Measurements from ENCODE around the gene ZNF385B.

ZNF385B gene

DNA sequence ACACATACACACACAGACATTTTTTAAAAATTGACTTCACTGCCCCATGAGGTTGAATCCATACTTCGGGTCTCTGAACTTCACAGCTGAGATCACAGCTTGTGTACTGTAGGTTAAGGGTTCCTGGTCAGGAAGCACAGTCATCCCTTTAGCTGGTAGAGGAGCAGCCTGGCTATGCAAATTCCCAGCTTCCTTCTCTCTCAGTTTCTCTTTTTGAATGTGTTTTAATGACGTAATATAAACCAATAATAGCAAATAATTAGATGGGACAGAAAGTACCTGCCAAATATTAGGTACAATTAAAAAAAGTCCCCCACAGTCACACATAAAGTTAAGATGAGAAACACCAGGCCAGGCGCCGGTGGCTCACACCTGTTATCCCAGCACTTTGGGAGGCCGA lies 178.7 kb downstream of the ZNF385B start:
- no peak for DNase-seq (ENCODE audit: low read depth)

DNA sequence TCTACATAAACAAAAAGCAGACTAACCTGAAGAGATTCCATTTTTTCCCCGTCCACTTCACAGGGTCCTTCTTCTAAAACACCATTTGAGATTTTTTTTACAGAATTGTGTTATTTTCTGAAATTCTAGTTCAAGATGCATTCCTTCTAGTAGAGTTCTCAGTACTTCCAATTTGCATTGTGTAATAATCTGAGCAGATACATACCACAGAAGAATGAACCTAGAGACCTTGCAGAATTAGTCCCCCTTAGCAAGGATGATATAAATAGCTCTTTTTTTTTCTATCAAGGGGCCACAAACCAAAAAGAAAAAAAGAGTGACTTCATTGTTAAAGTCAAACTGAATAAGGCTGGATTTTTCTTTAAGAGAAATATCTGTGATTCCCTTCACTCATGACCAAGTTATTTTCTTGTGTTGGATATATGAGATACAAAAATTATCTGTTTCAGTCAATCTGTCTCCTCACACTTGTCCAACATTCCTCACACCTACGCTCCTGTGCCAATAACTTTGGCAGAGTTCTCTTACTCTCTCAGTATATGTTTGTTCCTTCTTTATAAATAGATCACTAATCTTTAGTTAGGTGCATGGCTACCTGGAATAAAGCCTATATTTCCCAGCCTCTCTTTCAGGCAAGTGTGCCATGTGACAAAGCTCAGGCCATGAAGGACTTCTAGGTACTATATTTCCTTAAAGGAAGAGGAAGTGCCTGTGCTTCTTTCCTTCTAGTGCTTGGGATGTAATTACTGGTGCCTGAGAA lies 183.5 kb downstream of the ZNF385B start:
- no peak for DNase-seq (ENCODE audit: low read depth)

DNA sequence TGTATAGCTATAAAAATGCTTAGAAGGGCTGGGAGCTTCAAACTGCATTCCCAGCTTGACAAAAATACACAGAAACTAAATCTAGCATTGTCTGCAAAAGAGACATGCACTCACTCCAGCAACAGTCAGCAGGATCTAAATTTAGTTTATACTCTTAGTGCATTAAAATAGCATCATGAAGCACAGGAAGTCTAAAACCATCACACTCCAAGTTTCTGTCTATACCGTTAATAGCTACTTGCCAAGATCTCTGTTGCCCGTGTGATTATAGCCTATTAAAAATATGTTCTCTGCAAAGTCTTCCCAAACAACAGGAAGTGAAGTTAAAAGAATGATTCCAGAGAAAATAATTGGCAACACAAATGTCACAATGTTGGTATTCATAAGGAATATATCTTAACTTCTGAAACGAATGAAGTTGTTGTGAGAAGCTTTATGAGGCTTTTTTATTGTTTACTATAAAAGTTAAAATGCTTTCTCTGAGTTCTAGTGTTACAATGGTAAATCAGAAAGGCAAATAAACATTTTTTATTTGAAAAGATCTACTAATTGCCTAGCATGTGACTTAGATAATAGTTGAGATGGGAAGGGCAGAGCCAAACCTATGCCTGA lies 184.2 kb downstream of the ZNF385B start:
- no peak for DNase-seq (ENCODE audit: low read depth)

DNA sequence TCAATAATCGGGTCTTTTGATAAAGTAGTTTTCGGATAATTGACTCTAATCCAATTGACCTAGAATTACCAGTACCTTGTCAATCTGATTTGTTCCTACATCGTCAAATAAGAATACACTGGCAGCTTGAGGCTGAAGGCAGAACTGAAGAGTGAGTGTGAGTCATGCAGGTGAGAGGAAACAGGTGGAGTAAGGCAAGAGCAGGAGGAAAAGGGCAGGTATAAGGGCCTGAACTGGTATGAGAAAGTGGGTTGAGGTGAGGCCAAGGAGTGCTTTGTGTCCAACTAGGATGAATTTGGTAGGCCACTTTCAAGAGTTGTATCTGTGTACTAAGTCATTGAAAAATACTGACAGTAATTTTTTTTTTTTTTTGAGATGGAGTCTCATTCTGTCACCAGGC lies 186.0 kb downstream of the ZNF385B start:
- DNase-seq (ENCODE audit: low read depth) = no peak

DNA sequence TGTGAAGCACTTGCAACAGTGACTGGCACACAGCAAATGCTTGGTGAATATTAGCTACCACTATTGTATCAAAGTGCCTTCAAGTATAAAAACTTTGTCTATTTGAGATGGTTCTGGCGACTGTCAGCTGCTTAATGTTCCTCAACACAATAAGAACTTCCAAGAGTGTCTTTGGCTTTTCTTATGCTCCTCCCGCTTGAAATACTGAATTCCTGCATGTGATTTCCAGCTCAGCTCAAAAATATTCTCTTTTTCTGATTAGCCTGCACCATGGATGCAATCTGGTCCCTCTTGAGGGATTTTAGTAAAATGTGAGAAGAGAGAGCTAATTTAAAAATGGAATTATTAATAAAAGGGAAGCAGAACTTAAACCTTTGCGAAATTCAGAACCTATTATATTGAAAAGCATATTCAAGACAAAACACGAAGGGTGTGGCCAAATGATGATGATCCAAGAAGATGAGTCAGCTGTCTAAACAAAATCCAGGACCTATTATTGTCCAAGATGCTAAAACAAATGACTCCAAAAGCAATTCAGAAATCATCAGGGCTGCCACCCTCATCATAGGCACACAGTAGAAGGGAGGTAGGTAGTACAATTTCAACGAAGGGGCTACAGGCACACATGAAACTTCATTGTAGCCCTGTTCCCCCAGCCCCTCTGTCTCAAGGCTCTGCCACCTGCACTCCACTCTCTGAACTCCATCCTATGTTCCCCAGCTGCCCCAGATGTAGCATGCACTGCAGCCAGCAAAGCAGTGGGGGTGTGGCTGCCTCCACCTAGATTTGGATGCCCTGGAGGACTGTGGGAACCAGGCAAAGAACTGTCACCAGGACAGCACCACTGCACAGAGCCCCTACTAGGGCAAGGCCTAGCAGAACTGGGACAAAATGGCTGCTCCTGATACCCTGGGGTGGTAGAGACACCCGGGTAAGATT lies 190.1 kb downstream of the ZNF385B start:
- DNase-seq (ENCODE audit: low read depth) = no peak

DNA sequence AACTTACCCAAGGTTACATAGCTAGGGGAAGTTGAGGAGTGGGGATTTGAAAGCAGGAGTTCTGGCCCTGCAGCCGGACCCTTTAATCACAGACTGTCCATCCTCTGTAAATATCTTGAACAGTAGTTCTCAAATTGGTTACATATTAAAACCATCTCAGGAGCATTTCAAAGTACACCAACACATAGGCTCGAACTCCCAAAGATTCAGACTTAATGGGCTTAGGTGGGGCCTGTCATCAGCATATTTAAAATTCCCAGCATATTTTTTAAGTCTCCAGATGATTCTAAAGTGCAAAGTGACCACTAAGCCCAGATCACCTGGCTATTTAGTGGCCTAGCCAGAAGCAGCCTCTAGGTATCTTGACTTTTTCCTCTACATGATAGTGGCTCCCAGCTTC lies 192.2 kb downstream of the ZNF385B start:
- DNase-seq (ENCODE audit: low read depth) = no peak

DNA sequence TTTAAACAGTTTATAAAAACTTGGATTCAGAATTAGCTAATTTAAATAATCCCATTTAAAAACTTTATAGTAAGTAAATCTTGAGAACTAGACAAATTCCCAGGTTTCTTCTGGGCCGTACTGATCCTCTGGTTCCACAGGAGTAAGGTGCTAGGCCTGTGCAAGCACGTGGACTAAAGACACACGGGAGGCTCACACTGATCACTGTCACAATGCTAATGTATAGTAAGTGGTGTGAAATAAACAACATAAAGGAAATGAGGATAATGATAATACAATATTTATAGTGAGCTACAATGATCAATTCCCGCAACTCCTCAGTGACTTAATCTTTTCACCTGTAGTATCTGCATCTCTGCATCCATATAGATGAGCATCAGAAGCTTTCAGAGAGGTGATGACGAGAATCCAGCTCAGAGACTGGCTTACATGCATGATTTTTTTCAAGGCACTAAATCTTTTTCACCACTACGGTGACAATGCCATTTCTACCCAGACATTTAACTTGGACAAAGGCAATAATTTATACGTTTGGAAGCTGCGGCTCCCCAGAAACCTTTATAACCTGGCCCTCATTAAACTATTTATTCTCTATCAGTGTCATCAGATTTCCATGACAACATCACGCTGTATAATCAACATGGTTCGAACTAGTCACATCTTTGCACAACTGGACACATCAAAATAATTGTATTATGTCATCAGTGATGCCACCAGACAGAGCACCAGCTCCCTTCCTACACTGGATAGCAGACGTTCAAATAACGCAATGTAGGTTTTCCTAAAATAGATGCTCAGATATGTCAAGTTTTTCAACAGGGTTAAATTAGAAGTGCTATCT lies 196.2 kb downstream of the ZNF385B start:
- no peak for DNase-seq (ENCODE audit: low read depth)

DNA sequence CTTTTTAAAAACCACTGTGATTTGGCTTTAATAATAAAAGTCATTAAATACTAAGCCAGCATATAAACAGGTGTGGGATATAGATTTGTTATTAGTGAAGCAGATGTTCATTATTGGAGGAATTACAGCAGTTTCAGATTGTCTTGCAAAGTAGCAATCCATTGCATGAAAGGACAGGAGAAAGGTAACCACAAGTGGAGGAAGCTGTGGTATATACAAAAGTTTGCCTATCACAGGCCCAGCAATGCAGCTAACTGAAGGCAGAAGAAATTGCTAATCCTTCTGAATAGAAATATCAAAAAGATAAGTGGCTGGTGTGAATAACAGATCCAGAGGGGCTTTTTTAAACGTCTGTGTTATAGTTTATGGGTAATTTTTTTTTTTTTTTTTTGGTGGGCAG lies 199.4 kb downstream of the ZNF385B start:
- DNase-seq (ENCODE audit: low read depth) = no peak

DNA sequence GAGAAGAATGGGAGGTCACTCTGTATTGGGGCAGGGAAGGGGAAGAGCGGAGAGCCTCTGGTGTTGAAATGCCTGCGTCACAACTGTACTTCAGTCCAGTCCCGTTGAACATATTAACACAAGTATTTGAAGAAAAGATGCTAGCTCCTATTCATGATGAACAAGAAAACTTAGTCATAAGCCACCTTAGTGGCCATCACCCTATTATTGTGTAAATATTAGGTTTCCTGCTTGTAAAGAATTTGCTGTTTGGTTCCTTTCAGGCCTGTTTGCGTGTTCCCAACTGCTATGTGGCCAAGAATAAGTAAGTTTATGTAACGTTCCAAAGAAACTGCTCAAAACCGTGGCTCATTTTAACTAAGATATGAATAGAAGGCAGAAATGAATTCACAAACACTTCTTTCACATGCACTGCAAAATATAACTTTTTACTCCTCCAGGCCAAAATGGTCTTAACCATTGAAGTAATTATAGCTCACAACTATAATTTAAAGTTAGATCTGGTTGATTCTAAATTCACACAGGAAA lies 204.3 kb downstream of the ZNF385B start:
- no peak for DNase-seq (ENCODE audit: low read depth)

DNA sequence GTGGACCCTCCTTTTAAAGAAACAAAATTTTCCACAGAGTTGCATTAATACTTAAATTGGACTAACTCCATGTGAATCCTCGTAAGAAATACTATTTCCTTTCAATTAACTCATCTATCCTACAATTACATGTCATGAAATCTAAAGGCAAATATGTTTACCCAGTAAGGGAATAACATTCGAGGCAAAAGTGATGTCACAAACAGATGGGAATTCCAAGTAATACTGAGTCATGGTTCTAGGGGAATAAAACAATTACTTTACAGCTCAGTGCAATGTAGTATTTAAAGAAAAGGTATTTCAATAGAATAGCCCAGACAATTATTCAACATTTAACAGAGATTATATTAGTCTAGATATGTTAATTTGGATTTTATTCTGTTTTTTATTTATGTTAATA lies 205.8 kb downstream of the ZNF385B start:
- no peak for DNase-seq (ENCODE audit: low read depth)

DNA sequence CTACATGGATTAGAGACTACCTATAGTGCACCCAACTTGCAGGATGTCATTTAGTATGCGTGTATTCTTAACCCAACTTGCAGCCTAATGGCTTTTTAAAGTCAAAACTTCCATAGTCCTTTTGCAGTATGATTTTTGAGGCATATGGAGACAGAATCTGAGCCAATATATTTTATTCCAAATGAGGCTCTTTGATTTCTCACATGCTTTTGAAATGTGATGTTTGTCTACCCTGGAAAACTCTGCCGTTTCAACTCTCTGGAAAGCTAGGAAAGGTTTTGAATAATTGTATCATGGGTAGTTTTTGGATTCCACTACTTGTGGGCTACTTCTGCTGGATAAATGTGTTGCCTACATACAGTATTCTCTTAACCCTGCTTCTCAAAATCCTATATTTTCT lies 206.6 kb downstream of the ZNF385B start:
- DNase-seq (ENCODE audit: low read depth) = no peak

DNA sequence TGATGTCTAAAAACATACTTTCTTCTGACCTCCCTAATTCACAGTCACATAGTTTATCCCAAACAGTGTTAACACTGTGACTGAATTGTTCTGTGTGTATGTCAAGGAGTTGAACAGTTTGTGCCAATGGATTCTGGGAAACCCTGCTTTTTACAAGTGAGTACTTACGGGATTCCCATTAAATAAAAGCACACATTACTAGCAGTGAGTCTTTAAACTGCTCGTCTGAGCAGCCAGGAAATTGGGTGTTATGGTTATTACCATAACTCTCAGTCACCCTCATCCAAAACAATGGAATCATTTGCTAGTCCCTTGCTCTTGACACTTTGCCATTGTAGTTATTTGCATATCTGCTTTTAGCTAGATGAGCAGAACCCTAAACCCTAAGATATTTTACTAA lies 209.1 kb downstream of the ZNF385B start:
- DNase-seq (ENCODE audit: low read depth) = no peak

DNA sequence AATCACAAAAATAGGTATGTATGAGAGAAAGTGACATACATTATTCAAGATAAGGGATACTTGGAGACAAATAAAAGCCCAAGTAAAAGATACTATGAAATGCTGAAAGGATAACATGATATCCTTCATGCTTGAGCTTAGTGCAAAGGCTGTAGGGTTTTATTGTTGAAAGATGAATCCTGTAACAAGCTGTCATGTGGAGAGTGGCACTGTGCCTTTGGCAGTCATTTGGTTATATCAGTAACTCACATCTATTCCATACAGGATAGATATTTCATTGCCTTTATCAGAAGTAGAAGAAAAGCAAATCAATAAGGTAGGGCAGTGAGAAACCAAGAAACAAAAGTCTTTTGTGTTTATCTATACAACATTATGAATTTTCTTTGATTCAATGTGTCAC lies 211.0 kb downstream of the ZNF385B start:
- DNase-seq (ENCODE audit: low read depth) = no peak

DNA sequence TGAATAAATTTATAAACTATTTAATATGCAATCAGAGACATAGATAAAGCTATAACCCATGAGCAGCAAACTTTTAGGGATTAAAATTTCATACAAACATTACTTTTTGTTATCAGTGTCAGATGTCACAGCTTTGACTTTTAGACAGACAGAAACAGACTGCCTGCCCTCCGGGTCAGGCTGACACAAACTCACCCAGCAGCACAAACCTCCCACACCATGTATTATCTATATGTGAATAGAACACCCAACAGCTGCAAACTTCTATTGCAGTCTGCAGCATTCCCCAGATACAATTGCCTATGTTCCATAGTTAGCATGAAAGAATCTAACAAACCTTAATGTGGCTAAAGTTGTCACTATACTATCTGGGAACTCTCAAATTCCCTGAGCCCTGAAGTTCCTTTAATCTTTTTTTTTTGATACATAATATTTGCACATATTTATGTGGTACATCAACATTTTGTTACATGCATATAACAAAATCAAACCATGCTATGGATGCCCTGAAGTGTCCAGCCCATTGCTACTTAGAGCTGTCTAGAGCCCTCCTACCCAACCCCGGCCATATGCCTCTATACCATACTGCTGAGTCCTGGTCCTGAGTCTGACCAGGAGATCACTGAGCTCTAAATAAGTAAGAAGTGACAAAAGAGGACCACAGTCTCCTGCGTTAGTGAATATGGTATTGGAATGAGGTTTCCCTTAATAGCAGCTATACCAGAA lies 214.4 kb downstream of the ZNF385B start:
- no peak for DNase-seq (ENCODE audit: low read depth)

DNA sequence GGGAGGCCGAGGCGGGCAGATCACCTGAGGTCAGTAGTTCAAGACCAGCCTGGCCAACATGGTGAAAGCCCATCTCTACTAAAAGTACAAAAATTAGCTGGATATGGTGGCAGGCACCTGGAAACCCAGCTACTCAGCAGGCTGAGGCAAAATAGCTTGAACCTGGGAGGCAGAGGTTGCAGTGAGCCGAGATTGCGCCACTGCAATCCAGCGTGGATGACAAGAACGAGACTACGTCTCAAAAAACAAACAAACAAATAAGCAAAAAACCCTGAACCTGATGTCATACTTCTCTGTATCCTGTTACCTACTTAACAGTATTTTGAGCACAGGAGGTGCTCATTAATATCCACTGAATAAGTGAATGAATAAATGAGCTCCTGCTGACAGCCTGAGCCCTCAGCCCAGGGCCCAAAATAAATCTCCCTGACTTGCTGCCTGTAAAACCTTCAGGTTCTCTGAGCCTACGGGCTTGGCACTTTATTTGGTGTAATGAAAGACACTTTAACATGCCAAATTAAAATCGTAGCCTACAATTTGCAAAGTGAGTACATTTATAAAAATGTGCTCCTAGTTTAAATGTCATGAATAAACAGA lies 215.1 kb downstream of the ZNF385B start:
- DNase-seq (ENCODE audit: low read depth) = no peak

DNA sequence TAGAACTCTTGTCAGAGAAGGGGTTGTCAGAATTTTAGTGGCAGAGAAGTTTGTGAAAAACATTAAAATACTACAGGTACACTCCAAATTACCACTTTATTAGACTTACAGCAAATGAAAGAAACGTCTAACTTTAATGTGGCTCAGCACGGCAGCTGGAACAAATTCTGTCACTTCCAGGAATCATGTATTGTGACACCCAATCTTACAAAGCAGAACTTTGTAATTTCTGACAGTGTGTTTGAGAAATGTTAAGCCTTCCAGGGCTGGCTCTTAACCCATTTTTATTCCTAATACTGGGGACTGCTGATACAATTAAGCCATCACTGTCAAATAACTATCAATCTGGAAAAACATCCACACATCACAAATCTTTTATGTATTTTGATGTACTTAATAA lies 216.4 kb downstream of the ZNF385B start:
- no peak for DNase-seq (ENCODE audit: low read depth)

DNA sequence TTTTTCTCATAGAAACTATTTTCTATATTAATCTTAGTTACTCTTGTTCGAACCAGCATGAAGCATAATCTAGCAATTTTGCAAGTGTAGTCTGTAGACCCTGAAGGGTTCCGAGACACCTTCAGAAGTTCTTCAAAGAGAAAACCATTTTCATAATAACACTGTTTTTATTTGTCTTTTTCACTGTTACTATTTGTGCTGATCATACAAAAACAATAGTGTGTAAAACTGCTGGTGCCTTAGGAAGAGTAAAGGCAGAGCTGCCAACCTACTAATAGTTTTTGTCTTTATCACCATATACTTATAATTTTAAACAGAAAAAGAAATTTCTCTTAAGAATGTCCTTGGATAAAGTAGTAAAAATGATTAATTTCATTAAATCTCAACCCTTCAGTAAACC lies 218.9 kb downstream of the ZNF385B start:
- DNase-seq (ENCODE audit: low read depth) = no peak

DNA sequence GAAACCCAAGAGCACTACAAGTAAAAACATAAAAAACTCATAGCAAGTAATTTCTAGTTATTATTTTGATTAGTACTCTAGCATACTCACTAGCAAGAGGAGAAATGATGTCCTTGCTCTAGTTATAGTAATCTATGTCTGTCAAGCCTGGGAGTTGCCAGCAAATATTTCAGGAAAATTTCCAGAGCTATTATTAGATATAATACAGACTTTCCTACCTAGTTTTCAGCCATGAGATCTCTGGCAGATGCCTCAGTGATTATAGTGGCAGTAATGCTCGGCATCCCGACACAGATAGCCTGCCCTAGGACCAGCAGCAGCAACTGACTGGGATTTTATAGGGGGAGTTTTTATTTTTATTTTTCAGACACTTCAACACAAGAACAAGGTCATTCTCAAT lies 224.4 kb downstream of the ZNF385B start:
- no peak for DNase-seq (ENCODE audit: low read depth)

DNA sequence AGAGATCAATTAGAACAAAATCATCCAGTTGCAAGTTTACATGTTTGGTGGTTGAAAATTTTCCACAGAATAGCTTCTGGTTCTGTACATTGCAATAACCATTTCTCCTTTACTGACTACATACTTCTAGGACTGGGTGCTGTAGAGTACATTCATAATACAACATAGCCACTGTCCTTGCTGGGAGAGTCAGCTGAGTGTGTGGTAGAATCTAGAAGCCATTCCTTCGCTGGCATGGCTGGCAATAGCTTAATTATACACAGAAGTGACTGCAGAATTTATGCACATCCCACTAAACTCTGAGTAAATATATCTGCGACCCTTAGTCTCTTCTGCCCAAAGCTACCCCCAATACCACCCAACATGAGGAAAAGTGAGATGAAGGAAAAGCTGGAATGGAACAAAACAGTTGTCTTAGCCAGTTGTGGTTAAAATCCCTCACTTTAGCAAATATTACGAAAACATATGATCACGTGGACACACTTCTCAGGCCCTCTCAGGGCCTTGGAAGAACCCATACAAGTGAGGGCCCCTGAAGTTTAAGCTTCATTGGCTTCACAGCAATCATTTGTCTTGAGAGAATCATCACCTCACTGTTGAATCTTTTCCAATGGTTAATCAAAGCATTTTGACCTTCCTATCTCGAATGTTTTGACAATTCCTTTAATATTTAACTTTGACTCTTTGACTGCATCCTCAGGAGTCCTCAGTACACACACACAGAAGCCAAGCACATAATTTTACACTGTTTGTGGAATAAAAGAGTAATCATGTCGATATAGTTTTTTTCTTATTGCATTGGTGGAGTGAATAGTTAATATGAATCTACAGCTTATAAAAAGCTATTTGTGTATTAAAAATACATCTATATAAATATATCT lies 225.1 kb downstream of the ZNF385B start:
- DNase-seq (ENCODE audit: low read depth) = no peak

All from CMK (cell line).